Measurements from ENCODE around the gene GPHN.

- TF ChIP-seq, protein P1, sequence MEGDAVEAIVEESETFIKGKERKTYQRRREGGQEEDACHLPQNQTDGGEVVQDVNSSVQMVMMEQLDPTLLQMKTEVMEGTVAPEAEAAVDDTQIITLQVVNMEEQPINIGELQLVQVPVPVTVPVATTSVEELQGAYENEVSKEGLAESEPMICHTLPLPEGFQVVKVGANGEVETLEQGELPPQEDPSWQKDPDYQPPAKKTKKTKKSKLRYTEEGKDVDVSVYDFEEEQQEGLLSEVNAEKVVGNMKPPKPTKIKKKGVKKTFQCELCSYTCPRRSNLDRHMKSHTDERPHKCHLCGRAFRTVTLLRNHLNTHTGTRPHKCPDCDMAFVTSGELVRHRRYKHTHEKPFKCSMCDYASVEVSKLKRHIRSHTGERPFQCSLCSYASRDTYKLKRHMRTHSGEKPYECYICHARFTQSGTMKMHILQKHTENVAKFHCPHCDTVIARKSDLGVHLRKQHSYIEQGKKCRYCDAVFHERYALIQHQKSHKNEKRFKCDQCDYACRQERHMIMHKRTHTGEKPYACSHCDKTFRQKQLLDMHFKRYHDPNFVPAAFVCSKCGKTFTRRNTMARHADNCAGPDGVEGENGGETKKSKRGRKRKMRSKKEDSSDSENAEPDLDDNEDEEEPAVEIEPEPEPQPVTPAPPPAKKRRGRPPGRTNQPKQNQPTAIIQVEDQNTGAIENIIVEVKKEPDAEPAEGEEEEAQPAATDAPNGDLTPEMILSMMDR (IDR thresholded peaks at IDR 0.05), result no peak
- TF ChIP-seq POLR2A (IDR thresholded peaks at IDR 0.05), result no peak
Observed at GRCh38 chr14:67045440-67045839, 537.5 kb downstream of the GPHN start.
